Measurements from ENCODE around the gene OTOGL.

OTOGL gene

DNA sequence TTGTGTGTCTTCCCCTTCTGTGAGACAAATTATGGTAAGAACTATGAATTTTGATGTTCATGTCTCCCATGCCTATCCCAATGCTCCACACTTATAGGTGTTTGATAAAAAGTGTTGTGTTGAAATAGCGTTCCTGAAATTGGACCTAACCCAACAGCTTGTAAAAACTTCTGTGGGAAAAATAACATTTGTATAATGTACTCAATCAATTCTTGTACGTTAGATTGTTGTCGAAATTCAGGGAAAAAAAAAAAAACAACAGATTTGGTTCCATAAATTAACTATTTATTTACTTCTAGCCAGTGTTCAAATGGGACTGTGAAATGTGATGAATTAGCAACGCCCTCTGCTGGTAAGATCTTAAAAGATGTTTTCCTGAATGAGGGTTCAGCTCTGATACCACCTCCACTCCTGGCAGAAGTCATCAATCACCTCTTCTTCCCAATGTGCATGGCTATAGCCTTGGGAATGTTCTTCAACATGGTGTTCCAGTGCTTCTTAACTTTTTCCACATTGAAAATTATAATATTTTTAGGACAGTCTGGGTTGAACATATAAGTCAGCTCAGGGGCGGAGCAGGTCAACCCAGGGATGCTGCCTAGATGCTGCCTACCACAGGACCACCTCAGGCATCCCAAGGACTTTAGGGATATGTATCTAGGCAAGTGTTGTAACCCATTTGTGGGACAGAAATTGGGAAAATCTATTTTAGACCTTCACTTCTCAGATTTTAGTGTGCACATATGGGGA, 170.6 kb downstream of the OTOGL start:
- no peaks in the 10 kb centered on the region for H3F3A ChIP-seq (ENCODE audit: insufficient read depth, low read length)
- H3K9me2 ChIP-seq (ENCODE audit: low read depth, low read length) = no peaks in the 10 kb centered on the region
- H3K27me3 ChIP-seq (ENCODE audit: insufficient read depth, low read length) = no peaks in the 10 kb centered on the region
- H4K20me1 ChIP-seq (ENCODE audit: insufficient read depth, low read length) = no peaks in the 10 kb centered on the region
- no peak overlapping the region for H3K27ac ChIP-seq (ENCODE audit: low read depth, low read length, poor library complexity, severe bottlenecking)
- H3K9me3 ChIP-seq (ENCODE audit: low read length) = no peaks in the 10 kb centered on the region
- no peak overlapping the region for H2AFZ ChIP-seq (ENCODE audit: low read length)
- no peak overlapping the region for H3K4me3 ChIP-seq (ENCODE audit: low read depth, low read length, poor library complexity, severe bottlenecking)
- no peaks in the 10 kb centered on the region for H3K79me2 ChIP-seq (ENCODE audit: insufficient read depth, low read length)
- no peak for TF ChIP-seq EZH2 (IDR thresholded peaks at IDR 0.05; ENCODE audit: borderline replicate concordance, low read length)
- TF ChIP-seq, protein P1, sequence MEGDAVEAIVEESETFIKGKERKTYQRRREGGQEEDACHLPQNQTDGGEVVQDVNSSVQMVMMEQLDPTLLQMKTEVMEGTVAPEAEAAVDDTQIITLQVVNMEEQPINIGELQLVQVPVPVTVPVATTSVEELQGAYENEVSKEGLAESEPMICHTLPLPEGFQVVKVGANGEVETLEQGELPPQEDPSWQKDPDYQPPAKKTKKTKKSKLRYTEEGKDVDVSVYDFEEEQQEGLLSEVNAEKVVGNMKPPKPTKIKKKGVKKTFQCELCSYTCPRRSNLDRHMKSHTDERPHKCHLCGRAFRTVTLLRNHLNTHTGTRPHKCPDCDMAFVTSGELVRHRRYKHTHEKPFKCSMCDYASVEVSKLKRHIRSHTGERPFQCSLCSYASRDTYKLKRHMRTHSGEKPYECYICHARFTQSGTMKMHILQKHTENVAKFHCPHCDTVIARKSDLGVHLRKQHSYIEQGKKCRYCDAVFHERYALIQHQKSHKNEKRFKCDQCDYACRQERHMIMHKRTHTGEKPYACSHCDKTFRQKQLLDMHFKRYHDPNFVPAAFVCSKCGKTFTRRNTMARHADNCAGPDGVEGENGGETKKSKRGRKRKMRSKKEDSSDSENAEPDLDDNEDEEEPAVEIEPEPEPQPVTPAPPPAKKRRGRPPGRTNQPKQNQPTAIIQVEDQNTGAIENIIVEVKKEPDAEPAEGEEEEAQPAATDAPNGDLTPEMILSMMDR (IDR thresholded peaks at IDR 0.05; ENCODE audit: low read length) = peak; percentile 65; the same call in 1 of the 2 replicates
- H3K4me2 ChIP-seq (ENCODE audit: low read length) = no peak overlapping the region
- no peaks in the 10 kb centered on the region for H3K36me3 ChIP-seq (ENCODE audit: insufficient read depth, low read length)
- no peaks in the 10 kb centered on the region for H3K4me1 ChIP-seq (ENCODE audit: insufficient read depth, low read length, severe bottlenecking)
- no peak overlapping the region for H3K9ac ChIP-seq (ENCODE audit: low read length)

DNA sequence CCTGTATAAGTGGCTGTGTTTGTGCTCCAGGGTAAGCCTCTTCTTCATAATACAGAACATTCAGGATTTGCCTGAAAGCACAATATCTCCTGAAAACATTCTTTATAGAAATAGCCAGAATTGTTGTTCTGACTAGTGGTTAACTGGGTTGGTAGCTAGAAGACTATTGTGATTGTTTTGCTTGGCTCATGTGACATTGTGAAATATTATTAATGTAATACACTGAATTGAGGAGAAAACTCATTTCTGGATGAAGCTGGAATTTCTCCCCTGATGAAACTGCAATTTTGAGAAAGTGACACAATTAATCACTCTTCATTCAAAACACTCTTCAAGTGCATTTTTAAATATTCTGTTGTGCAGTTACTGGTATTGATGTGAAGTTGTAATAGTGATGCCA, 172.4 kb downstream of the OTOGL start:
- Histone ChIP-seq H3K9me3 (ENCODE audit: low read length) (no peaks in the 10 kb centered on the region), H3K9ac (ENCODE audit: low read length) (no peak overlapping the region), H3K79me2 (ENCODE audit: insufficient read depth, low read length) (no peaks in the 10 kb centered on the region), H3F3A (ENCODE audit: insufficient read depth, low read length) (no peaks in the 10 kb centered on the region), H4K20me1 (ENCODE audit: insufficient read depth, low read length) (no peaks in the 10 kb centered on the region), H3K27ac (ENCODE audit: low read depth, low read length, poor library complexity, severe bottlenecking) (no peak overlapping the region), H2AFZ (ENCODE audit: low read length) (no peak overlapping the region), H3K4me1 (ENCODE audit: insufficient read depth, low read length, severe bottlenecking) (no peaks in the 10 kb centered on the region), H3K4me2 (ENCODE audit: low read length) (no peak overlapping the region), H3K36me3 (ENCODE audit: insufficient read depth, low read length) (no peaks in the 10 kb centered on the region), H3K27me3 (ENCODE audit: insufficient read depth, low read length) (no peaks in the 10 kb centered on the region), H3K9me2 (ENCODE audit: low read depth, low read length) (no peaks in the 10 kb centered on the region), H3K4me3 (ENCODE audit: low read depth, low read length, poor library complexity, severe bottlenecking) (no peak overlapping the region)
- no peak for TF ChIP-seq EZH2 (IDR thresholded peaks at IDR 0.05; ENCODE audit: borderline replicate concordance, low read length)
- TF ChIP-seq, protein P1 (IDR thresholded peaks at IDR 0.05; ENCODE audit: low read length) = no peak

DNA sequence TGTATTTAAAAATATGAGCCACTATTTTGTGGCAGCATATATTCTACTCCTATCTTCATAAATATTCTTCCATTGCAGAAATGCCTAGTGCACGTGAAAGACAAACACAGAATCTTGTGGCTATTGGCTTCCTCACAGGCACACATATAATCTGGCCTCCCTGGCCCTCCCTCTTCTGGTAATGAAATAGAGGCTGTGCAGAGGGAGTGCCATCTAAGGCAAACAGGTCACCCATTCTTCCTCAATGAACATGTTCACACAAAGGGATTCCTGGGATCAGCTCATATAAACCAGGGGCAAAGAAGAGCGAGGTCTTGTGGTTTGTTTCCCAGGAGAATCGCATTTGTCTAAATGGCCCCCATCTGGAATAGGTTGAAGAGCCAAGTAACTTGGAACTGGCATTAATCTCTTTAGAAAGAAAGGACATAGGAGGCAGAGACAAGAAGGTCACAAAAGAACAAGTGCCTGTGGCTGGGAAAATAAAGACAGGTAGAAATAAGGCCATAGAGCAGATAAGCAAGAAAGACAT, 173.1 kb downstream of the OTOGL start:
- Histone ChIP-seq H3K9me3 (ENCODE audit: low read length) (no peaks in the 10 kb centered on the region), H3F3A (ENCODE audit: insufficient read depth, low read length) (no peaks in the 10 kb centered on the region), H3K4me3 (ENCODE audit: low read depth, low read length, poor library complexity, severe bottlenecking) (no peak overlapping the region), H3K4me2 (ENCODE audit: low read length) (no peak overlapping the region), H3K27ac (ENCODE audit: low read depth, low read length, poor library complexity, severe bottlenecking) (no peak overlapping the region), H3K9ac (ENCODE audit: low read length) (no peak overlapping the region), H3K27me3 (ENCODE audit: insufficient read depth, low read length) (no peaks in the 10 kb centered on the region), H4K20me1 (ENCODE audit: insufficient read depth, low read length) (no peaks in the 10 kb centered on the region), H3K36me3 (ENCODE audit: insufficient read depth, low read length) (no peaks in the 10 kb centered on the region), H2AFZ (ENCODE audit: low read length) (no peak overlapping the region), H3K9me2 (ENCODE audit: low read depth, low read length) (no peaks in the 10 kb centered on the region), H3K4me1 (ENCODE audit: insufficient read depth, low read length, severe bottlenecking) (no peaks in the 10 kb centered on the region), H3K79me2 (ENCODE audit: insufficient read depth, low read length) (no peaks in the 10 kb centered on the region)
- TF ChIP-seq EZH2 (IDR thresholded peaks at IDR 0.05; ENCODE audit: borderline replicate concordance, low read length) = no peak
- TF ChIP-seq, protein P1 (IDR thresholded peaks at IDR 0.05; ENCODE audit: low read length) = no peak
